CD4-positive, alpha-beta T cell treated with Interleukin-4 for 1 hour (primary cell): Measurements from ENCODE around the gene ZNF326.
"Not testable (repeated sequence)": the region's sequence is repeated elsewhere in the genome, so short reads cannot be mapped to it uniquely, and the experiment has no call there.

ENCODE experiments used
- DNase-seq, 2 donors: peaks; one replicate each; pipeline ENCODE4 v3.0.0-alpha.2; 2020 to 2022

Gene ZNF326

DNA sequence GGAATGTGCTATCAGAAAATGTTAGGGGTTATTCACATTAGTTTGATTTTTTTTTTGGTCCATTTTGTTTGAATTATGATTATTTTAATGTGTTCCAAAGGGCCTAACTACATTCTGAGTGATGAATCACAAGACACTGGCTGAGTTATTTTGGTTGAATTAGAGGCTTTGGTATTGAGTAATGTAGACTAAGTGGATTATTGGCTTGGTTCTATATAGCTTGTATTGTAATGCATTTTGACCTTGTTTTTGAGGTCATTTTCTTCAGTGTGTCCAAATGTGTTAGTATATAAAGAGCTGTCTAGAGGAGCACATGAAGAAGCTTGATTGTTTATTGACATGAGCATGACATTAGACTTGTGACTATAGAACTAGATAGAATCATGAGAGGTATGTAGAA lies 3.4 kb downstream of the ZNF326 start:
- no peak for DNase-seq

DNA sequence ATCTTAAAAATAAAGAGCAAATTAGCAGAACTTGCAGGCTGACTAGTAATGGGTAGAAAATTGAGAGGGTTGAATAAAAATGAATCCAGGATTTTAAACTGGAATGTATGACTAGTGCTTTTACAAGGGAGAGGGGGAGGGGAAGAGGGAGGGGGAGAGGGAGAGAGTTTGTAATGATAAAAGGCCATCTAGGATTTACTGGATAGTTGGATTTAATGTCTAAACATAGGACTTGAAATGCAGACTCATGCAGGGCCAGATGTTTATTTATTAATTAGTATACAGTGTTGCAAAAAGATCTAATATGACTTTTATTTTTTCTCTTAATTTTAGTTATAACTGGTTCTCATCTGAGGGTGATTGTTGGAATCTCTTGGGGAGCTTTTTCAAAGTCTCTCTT lies 4.3 kb downstream of the ZNF326 start:
- no peak for DNase-seq

DNA sequence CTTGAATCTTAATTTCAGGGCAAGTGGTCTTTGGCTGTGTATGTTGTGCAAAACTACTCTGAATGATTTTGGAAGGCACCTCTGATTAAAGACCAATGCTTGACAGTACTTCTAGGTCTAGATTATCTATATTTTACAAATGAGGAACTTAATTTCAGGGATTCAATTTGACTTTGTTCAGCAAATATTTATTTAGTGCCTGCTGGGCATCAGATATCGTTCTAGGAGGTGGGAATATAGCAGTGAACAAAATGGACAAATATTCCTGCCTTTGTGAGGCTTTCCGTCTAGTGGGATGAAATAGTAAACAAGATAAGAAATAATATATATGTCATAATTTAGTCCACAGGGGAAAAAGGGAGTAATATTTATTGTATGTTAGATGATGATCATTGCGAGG lies 4.7 kb downstream of the ZNF326 start:
- DNase-seq = no peak

GRCh38 chr1:90000934-90001676 lies 6.2 kb downstream of the ZNF326 start:
- peak in 1 of 2 donors; percentile 16 for DNase-seq

GRCh38 chr1:90007979-90008404 lies 13.1 kb downstream of the ZNF326 start:
- DNase-seq = no peak

- DNase-seq = no peak
These were observed 17.4 kb downstream of the ZNF326 start for GRCh38 chr1:90012300-90012699.

GRCh38 chr1:90023691-90024090 lies 28.8 kb downstream of the ZNF326 start:
- no peak for DNase-seq

GRCh38 chr1:90027281-90027680 lies 32.4 kb downstream of the ZNF326 start:
- no peak for DNase-seq

GRCh38 chr1:90039652-90040051 lies 44.7 kb downstream of the ZNF326 start:
- DNase-seq = no peak

DNA sequence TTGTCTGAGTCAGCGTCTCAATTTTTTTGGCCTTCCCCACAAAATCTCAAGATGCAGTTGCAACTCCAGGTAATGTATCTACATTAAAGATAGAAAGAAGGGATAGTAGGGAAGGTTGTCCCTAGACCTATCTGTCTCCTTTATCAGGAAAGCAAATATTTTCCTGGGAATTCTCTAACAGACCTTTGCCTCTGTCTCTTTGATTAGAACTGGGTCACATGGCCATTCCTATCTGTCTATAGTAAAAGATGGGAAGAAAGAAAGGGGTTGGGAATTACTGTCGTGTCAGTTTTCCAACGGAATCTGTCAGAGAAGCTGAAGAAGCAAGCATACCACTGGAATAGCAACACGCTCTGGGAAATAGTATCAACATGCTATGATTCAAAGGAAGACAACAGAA lies 48.7 kb downstream of the ZNF326 start:
- no peak for DNase-seq

- no peak for DNase-seq
These were observed 49.4 kb downstream of the ZNF326 start for GRCh38 chr1:90044346-90044745.

DNA sequence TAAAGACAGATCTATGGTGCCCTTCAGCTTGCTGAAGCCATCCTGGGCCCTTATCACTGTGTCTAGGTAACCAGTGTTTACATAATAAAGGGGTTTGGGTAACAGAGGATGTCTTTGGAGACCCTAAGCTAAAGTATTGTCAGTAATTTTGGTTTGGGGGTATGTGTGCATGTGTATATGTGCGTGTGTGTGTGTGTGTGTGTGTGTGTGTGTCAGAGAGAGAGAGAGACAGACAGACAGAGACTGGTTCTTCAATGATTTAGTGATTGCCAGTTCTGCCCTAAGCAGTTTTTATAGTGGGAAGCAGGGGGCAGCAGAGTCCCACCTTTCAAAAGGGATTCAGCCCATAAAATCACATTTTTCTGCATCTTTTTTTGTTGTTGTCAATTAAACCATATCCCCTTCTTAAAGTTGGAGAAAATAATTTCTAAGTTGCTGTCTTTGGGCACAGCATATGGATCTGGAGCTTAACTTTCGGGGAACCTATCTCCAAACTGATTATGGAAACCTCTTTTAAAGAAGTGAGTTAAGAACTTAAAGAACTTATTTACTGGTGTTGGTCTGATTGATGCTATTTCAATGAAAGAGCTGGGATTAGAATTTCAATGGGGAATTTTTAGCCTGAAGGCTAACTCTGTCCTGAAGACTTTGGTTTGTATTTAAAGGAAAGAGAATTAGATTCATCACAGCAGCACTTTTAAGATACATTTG lies 51.1 kb downstream of the ZNF326 start:
- DNase-seq = peak in 1 of 2 donors; percentile 5

DNA sequence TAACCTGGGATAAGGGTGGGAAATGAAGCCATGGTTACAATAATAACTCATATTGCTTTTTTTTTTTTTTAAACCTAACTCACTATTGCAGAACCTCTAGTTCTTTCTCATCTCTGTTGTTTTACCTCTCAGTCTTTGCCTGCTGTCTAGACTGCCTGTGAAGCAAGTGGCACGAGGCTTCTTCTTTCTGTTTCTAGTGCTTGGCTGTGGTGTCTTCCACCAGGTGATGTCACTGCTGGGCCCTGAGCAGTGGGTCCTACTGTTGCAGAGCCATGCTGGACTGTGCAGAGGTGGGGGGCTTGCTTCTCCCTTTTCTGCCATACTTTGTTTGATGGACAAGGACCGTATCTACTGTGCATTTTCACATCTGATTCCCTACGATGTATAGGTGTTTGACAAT lies 51.7 kb downstream of the ZNF326 start:
- no peak for DNase-seq

- no peak for DNase-seq
These were observed 53.1 kb downstream of the ZNF326 start for GRCh38 chr1:90048043-90048442.

DNA sequence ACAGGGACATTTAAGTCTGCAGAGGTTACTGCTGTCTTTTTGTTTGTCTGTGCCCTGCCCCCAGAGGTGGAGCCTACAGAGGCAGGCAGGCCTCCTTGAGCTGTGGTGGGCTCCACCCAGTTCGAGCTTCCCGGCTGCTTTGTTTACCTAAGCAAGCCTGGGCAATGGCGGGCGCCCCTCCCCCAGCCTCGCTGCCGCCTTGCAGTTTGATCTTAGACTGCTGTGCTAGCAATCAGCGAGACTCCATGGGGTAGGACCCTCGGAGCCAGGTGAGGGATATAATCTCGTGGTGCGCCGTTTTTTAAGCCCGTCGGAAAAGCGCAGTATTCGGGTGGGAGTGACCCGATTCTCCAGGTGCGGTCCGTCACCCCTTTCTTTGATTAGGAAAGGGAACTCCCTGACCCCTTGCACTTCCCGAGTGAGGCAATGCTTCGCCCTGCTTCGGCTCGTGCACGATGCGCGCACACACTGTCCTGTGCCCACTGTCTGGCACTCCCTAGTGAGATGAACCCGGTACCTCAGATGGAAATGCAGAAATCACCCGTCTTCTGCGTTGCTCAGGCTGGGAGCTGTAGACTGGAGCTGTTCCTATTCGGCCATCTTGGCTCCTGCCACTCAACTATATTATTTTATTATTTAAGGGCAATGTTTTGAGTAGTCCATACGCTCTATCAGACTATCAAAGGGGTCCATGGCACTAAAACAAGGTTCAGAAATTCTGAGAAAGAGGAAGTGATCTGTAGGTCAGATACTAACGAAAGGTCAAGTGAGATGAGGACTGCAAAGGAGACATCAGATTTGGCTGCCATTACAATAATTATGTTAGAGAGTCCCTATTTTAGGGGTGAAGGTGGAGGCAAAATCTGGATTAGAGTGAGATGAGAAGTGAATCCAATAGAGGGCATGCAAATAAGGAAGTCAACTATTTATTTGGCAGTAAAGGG lies 68.1 kb downstream of the ZNF326 start:
- DNase-seq = not testable (repeated sequence)

- DNase-seq = not testable (repeated sequence)
These were observed 69.2 kb downstream of the ZNF326 start for GRCh38 chr1:90064109-90064508.

GRCh38 chr1:90067194-90067931 lies 72.5 kb downstream of the ZNF326 start:
- no peak for DNase-seq

DNA sequence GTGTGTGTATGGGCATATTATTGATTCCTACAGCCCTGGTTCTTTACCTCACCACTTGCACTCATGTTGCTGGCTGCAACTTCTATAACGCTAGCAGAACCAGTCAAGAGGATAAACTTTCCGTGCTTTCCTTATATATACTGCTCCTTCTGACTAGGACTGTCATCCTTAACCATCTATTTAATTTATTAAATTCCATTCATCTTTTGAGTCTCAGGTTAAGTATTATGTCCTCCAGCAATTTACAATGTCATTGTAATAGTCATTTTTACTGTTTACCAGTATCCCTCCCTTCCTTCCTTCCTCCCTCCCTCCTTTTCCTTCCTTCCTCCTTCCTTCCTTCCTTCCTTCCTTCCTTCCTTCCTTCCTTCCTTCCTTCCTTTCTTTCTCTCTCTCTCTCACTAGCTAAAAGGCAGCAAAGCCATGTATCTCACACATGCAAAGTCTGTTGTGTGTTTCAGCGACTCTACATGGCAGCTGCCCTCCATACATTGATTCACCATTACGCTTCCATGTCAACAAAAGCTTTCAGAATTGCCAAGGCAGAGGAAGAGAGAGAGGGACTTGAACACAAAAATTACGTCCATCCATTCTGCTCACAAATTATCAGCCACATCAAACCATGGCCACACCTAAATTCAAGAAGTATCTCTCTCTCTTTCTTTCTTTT lies 73.8 kb downstream of the ZNF326 start:
- DNase-seq = no peak

DNA sequence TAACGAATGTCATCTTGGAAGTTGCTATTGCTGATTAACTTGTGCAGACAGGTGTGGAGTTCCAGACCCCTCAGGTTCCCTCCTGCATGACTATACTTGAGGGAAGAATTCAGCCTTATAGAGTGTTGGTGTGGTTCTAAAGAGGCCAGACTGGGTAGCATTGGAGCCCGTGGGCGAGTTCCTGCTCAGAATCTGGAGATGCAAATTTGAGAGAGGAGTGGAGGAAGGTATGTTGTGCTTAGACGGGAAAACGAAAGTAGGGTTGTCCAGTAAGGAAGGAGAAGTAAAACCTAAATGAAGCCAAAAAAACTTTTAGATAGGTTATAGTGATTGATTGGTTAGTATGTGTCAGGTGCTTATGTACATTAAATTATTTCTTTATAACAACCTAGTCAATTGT lies 79.2 kb downstream of the ZNF326 start:
- no peak for DNase-seq

GRCh38 chr1:90074566-90074965 lies 79.7 kb downstream of the ZNF326 start:
- no peak for DNase-seq

DNA sequence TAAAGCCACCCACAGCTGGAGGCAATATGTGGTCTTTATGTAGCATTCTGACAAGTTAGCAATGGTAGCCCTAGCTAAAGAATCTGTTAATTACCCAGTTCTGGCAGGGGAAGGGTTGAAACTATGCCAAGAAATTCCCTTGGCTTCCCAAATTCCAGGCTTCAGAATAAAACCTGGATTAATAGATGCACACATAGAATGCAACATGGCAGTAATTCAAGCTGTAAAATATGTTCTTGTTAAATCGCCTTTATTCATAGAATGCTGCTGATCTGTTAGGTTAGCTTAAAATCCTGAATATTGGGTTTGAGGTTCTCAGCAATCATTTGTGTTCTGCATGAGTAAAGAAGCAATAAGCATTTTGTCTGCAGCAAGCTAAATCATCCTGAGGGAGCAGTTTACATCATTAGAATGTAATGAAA lies 80.1 kb downstream of the ZNF326 start:
- DNase-seq = no peak

DNA sequence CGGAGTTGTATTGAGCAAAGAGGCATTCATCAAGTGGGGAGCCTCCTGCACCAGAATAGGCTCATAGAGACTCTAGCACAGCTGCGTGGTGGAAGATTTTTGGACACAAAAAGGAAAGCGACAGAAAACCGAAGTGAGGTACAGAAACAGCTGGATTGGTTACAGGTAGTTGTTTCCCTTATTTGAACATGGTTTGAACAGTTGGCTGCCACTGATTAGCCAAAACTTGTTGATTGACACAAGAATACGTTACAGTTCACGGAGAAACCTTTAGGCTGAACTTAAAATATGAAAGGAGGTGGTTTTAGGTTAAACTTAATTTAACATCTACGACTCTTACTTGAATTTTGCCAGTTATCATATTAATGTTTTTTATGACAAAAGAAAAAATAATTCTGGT lies 89.1 kb downstream of the ZNF326 start:
- no peak for DNase-seq
